Effector CD4-positive, alpha-beta T cell (primary cell): ENCODE results near the gene APBA2.

Experiments used
- DNase-seq: peaks from one replicate; pipeline ENCODE4 v3.0.0-alpha.2; 2020

The APBA2 gene

DNA sequence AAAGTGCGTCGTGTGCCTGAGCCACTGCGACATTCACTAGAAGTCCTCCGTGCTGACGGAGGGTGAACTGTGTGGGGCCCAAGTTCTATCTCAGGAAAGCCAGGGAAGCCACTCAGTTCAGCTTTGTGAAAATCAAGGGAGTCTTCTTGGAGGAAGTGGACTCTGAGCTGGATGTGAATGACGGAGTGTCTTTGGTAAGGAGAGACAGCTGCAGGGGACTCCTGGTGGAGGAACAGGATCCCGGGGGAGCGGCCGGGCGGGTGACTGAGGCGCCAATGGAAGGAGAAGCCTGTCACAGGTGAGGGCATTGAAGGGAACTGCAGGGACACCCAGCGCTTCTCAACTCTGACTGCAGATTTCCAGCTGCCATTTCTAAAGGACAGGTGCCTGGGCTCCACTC is 75.6 kb downstream of the APBA2 start:
- DNase-seq: no peak

DNA sequence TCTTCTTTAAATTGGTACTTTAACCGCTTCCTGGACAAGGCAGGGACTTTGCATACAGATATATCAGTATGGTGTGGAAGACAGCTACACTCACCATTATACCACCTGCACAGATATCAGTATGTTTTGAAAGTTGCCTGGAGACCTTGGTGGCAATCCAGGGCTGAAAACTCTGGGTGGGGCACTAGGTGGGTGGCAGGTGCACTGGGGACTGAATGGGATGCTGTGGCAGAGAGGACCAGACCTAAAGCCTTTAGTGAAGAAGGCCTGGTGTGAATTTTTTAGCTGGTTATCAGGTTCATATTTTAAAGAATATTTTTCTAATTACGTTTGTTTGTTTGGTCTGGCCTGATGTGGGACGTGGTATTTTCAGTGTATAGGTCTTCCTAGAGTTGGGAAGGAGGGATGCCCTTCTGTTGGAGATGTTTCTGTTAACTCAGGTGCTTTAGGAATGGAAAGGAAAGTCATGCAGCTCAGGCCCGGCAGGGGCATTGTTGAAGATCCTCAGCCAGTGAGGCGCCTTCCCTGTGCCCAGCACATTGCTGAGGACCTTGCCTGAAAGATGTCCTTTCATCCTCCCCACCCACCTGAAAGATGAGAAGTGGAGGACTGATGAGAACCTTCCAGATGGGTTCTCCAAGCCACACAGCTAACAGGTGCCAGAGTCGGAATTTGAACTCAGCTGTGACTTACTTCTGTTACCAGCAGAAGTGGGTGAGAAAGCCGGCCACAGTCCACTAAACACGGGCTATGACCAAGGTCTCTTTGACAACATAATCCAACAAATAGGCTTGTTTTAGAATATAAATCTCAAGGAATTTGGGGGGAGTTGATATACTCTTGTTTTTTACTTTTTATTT is 77.3 kb downstream of the APBA2 start:
- DNase-seq: no peak

DNA sequence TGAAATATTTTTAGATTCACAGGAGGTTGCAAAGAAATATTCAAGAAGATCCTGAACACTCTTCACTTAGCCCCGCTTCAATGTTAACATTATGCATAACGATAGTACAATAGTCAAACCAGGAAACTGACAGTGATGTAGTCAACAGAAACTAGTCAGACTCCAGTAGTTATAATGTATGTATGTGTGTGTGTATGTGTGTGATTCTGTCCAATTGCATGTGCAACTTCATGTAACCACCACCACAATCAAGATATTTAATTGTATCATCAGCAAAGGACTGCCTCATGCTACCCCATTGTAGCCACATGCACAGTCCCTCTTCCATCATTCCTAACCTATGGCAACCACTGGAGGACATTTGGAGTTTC is 77.9 kb downstream of the APBA2 start:
- no peak for DNase-seq

DNA sequence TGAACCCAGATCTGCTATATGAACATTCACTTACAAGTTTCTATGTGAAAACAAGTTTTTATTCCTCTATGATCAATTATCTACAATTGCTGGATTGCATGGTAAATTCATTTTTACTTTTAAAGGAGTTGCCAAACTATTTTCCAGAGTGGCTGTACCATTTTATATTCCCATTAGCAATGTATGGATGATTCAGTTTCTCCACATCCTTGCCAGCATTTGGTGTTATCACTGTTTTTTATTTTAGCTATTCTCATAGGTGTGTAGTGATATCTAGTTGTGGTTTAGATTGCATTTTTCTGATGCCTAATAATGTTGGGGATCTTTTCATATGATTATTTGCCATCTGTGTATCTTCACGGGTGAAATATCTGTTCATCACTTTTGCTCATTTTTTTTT is 78.3 kb downstream of the APBA2 start:
- no peak for DNase-seq

DNA sequence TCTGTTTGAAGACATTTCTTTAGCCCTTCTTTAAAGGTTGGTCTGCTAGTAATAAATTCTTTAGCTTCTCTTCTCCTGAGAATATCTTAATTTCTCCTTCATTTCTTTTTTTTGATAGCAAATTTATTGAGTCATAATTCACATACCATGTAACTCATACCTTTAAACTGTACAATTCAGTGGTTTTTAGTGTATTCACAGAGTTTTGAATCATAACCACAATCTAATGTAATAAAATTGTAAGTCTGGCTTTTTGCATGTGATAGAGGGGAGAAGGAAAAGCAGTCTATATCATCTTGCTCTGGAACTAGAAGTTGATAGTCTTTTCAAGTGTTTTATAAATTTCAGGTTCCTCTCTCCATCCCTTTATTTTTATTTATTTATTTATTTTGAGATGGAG is 81.3 kb downstream of the APBA2 start:
- DNase-seq: no peak

DNA sequence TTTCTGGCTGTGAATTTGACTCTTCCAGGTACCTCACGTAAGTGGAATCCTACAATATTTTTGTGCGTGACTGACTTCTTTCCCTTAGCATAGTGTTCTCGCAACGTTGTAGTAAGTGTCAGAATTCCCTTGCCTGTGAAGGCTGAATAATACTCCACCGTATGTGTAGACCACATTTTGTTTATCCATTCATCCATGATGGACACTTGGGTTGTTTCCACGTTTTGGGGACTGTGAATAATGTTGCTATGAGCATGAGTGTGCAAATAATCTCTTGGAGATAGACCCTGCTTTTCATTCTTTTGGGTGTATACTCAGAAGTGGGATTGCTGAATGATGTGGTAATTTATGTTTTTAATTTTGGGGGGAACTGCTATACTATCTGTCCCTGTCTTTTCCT is 82.2 kb downstream of the APBA2 start:
- no peak for DNase-seq

DNA sequence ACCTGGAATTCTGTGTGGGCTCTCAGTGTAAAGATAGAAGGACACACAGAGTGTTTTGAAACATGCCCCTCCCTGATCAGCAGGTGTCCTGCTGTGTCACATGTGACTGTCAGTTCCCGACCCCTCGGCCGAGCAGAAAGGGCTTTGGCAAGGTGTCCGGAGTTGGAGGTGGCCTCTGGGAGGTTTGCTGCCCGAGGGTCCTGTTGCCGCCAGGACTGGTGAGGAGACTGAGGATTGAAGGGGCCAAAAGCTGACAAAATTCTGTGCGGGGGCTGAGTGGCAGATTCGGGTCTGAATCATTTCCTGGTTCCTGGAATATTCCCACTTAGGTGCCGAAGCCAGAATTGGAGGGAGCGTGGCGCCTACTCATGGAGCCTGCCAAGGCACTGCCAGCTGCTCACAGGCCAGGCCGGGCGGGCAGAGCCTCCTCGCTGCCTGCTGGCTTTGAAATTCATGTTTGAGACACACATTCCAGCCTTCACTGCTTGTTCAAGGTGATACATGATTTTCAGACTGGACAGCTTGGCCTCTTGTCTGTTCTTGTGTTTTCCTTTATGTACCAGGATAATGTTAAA is 83.8 kb downstream of the APBA2 start:
- no peak for DNase-seq

DNA sequence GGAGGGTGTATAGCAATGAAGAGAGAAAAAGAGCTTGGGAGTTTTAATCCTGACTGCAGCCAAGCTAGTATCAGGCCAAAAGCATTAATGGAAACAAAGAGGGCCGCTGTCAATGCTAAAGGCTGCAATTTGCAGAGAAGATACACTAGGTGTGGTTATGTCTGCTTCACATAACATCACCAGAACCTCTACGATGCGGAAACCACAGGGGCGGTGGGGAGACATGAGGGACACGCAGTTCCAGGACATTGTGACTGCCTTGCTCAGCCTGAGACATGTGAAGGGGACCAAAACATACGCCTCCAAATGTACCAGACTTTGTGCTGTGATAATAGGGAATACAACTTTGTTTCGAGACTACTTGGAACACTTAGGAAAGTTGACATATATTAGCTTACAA is 88.4 kb downstream of the APBA2 start:
- DNase-seq: no peak

DNA sequence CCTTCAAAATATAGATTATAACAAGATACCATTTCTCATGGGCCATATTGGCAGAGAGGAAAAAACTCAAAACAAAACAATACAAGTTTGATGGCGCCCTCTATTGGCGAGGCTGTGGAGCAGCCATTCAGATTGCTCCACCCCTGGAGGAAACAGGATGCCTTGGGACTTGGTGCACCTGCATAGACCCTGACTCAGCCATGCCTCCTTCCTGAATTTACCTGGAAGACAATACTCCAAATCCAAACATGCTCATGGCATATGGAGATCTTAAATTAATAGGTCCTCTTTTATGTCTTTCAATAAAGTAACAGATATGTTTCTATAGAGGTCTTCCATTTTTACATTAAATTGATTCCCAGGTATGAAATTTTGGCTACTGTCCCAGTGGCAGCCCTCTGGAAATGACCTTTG is 90.0 kb downstream of the APBA2 start:
- peak; percentile 61 for DNase-seq

DNA sequence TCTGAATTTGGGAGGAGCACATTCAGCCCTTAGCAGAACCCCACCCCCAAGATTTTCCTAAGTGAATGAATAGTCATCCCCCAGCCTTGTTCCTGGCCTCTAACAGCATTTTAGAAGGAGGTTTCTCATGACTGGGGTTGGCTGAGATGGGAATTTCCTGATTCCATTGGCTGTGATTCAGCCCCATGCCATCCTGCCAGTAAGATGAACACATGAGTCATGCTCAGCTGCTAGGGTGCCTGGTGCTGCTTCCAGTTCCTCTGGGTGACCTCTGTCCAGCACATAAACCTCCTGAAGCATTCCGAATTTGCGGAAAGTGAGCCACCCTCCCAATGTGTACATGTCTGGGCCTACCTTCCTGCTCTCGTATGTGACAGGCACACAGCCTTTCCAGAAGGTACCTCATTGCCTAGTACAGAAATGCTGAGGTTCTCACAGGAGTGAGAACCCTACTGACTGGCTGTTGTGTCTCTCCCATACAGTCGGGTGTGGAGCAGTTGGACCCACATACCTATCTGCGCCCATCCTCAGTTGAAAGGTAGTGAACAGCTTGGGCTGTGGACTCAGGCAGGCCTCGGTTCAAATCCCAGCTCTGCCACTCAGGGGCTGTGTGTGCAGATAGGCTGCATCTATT is 91.7 kb downstream of the APBA2 start:
- DNase-seq: no peak

DNA sequence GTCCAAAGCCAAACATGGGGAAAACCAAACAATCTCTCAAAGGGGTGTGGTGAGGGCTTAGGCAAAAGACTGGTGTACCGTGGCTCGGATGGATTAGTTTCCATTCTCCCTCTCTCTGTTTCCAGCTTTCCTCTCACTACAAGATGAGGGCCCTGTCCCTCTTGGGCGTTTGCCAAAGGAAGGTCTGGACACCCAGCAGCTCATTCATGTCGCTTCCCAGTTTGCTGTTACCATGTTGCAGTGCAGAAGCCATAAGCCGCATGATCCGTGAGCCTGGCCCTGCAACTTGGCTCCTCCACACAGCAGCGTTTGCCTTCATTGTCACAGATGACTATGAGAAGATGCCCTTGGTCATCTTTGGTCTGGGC is 92.2 kb downstream of the APBA2 start:
- DNase-seq: no peak

DNA sequence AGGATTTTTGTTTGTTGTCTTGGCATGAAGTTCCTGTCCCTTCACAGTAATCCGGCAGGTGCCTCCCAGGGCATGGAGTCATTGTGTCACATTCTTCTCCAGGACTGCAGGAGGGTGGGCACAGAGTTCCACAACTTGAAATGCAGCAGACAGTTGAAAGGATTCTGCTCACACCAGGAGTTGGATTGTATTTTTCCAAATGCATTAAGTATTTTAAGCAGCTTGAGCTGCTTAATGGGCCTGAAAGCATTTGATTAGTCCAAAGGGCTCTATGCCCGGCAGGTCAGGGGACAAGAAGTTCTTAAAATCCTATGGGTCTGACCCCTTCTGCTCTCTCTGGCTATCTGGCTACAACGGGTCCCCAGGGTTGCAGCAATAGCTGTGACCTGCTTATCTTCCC is 92.9 kb downstream of the APBA2 start:
- DNase-seq: no peak

DNA sequence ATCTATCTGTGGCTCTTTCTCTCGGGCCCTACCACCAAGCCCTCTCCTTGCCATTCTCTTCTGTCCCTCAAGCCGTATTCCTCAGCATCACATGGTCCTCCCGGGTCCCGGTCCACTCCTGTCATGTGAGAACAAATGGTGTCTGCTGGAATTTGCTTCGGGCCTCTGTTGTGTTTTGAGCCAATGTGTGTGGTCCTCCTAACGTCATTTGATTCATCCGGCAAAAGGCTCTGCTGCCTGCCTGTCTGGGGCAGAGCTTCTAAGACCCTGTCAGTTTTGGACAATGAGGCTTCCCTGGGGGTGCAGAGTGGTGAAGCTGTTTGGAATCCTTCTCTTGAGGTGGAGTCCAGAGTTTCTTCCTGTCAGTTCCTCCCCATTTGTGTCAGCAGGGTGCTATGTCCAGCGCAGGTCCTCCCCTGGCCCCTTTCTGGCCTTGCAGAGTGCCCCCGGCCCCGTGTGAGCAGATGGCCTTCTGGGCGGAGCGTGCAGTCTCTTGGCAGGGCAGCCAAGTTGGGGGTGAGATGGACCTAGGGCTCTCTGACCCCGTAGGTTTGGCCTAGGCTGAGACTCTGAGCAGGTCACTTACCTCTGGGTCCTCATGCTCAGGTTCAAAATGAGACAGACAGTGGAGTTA is 93.6 kb downstream of the APBA2 start:
- no peak for DNase-seq

DNA sequence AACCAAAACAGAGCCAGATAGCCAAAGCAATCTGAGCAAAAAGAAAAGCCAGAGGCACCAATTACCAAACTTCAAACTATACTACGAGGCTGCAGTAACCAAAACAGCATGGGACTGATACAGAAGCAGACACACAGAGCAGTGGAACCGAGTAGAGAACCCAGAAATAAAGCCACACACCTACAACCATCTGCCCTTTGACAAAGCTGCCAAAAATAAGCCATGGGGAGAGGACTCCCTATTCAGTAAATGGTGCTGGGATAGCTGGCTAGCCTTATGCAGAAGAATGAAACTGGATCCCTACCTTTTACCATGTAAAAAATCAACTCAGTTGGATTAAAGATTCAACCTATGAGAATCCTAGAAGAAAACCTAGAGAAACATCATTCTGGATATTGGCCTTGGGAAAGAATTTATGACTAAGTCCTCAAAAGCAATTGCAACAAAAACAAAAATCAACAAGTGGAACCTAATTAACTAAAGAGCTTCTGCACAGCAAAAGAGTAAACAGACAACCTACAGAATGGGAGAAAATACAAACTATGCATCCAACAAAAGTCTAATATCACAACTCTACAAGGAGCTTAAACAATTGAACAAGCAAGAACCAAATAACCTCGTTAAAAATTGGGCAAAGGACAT is 95.1 kb downstream of the APBA2 start:
- DNase-seq: no peak

DNA sequence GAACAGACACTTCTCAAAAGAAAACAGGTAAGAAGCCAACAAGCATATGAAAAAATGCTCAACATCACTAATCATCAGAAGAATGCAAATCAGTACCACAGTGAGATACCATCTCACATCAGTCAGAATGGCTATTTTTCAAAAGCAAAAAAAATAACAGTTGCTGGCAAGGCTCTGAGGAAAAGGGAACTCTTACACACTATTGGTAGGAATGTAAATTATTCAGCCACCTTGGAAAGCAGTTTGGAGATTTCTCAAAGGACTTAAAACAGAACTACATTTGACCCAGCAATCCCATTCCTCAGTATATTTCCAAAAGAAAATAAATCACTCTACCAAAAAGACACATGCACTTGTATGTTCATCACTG is 95.6 kb downstream of the APBA2 start:
- DNase-seq: no peak

DNA sequence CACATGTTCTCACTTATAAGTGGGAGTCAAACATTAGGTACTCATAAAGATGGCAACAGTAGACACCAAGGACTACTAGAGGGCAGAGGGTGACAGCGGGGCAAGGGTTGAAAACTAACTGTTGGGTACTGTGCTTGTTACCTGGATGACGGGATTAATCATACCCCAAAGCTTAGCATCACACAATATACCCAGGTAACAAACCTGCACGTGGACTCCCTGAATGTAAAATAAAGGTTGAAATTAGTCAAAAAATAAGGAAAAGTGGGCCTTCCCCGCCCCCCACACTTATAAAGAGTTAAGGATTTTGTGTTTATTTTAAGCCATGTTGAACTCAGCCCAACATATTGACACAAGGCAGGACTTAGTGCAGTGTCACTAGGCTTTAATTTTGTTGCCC is 96.1 kb downstream of the APBA2 start:
- no peak for DNase-seq

DNA sequence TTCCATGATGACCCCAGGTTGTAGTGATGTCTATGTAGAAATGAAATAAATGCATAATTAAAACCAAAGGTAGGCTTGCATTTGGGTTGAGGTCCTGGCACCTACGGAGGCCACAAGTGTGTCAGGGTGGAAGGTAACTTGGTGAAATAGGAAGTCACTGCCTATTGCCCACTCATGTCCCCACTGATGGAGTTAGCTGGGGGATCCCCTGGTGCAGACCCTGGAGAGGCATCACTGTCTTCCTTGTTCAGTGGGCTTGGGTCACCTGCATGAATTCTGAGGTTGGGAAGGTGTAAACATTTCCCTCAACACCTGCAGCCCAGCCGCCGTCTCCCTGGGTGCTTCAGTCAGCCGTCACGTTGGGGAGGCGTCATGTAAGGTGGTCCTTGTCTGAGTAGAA is 97.1 kb downstream of the APBA2 start:
- DNase-seq: no peak

DNA sequence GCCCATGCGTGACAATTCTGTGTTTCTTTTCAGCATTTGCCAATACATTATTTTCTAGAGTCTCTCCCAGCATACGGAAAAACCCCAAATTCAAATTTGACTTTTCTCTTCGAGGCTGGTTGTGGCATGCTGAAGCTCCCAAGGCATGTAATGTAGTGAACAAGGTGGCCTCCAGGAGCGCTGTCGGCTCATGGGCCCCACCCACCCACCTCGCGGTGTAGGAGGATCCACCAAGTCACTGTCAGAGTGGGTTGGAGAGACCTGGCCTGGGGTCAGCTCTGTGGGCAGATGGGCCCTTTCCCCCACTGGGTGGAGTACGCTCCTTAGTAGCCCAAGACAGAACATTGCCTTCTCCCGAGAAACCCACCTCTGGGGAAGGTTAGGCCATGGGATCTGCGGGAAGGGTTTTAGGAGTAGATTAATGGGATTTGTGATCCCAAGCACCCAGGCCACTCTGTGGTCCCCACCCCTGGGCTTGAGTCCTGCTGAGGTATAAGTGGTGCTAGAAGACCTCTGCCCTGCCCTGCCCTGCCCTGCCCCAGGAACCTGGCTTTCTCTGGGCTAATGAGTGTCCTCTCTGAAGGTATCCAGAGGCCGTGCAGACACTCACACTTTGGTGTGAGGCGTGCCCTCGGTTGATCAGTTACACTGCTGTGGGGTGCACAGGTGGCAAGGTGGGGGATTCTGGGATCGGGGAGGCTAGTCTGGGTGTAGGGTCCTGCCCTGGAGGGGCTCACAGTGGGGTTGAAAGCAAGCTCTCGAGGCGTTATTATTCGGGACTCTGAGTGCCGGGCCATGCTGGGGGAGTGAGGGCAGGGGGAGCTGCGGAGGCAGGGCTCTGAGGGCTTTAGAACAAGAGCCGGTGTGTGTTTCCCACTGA is 97.9 kb downstream of the APBA2 start:
- DNase-seq: no peak

DNA sequence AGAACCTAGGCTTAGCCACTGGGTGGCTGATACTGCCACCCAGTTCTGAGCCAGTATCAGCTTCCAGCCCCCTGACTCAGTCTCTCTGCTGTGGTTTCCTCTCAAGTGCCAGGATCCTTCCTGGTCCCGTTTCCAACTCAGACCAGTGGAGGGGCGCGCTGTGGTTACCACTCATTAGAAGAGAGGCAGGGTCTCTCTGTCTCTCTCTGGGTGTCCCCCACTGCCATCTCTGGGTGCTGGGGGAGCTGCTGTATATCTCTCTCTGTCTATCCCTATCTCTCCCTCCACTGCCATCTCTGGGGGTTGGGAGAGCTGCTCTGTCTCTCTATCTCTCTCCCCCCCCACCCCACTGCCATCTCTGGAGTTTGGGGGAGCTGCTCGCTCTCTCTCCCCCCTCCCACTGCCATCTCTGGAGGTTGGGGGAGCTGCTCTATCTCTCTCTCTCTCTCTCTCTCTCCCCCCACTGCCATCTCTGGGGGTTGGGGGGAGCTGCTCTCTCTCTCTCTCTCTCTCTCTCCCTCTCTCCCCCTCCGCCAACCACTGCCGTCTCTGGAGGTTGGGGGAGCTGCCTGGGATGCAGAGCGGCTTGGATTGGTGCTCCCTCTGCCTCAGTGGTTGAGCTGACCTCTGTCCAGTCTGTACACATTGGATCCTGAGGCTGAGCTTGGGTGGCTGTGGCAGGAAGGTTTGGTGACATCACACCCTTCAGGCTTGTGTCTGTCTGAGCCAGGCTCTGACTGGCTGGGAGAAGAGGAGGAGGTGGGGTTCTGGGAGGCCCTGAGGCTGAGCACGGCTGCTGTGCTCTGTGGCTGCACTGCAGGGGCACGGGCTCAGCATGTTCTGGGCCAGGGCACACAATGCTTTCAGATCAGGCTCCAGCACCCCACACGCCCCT is 98.9 kb downstream of the APBA2 start:
- no peak for DNase-seq

DNA sequence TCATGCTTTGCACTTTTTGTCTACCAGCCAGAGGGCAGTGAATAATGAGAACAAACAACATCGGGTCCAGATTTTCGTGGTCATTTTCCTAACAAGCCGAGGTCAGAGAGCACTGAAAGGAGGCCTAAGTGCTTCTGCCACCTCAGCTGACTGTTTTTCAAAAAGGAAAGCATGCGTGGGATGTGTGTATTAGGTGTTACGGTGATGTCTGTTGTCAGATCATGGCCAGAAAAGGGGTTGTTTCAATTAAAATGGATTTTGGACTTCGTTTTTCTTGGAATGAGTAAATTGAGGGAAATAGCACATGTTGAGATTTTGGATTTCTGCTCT is 99.5 kb downstream of the APBA2 start:
- no peak for DNase-seq

DNA sequence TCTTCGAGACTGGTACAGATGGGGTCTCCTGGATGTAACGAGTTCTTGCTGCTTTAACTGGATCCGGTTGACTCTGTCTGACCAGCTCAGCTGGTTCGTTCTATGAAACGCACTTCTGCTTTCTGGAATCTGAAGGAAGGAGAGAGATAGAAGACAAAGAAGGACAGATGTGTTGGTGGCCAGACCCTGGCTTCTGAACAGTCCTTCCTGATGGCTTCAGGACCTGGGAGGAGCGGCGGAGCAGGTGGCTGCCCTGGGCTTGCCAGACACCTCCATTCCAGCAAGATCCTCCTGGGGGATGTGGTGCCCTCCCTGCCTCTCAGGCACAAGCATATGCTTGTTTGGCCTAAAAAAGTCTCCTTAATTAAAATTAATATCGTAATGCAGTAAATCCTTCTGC is 99.9 kb downstream of the APBA2 start:
- DNase-seq: no peak

DNA sequence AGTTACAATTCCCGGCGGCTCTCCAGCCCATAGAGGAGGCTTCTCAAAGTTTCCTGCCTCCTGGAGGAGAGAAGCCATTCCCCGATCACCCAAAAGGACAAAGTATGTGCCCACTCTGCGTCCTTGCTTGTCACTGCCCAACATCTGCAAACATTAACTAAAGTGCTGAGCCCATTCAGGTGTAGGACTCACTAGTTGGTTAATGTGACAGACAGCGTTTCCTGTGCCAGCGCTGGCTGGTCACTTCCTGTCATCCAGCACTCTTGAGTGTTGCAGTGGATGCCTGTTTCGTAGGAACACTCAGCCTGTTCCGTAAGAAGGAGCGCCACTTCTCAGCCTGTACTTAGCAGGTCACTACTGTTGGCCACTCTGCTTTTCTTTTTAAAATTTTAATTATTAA is 100.3 kb downstream of the APBA2 start:
- DNase-seq: no peak
